A673 (cell line): ENCODE results near the gene MITF. TPM values are rescaled to one million over a fixed set of nuclear protein-coding genes. Genes with fewer than 3 reads are reported as not detected.

ENCODE experiments used
- BruUV-seq: library from RNA; stranded (reverse); fragments of 400-500 nt; replicated peaks from 2 replicates; lab custom pipeline; 2021; lab: Mats Ljungman, UMichigan
- CTCF ChIA-PET: fragments of 300-600 bp; sonication (Branson Sonifier 250); formaldehyde crosslinking; loops from one replicate; lab custom pipeline; 2022; ENCODE audit warnings: antibody characterized with exemption; lab: Charles Lee
- POLR2A ChIA-PET: fragments of 300-600 bp; sonication (Branson Sonifier 250); formaldehyde crosslinking; loops from one replicate; lab custom pipeline; 2022; ENCODE audit warnings: antibody characterized with exemption; ENCODE audit not compliant: low non-redundant PET; lab: Charles Lee
- DNase-seq: peaks from one replicate; pipeline ENCODE4 v3.0.0-alpha.2; 2015; ENCODE audit warnings: low spot score
- H3K27ac ChIP-seq: fragments of 200-600 bp; sonication (generic); 2 replicates; pipeline ENCODE4 v1.5.1; 2016; ENCODE audit warnings: mixed run types, low read depth, mild to moderate bottlenecking, mixed read lengths, antibody characterized with exemption, low read length; ENCODE audit not compliant: poor library complexity, severe bottlenecking
- H3K27me3 ChIP-seq: fragments of 200-600 bp; sonication (generic); replicated peaks from 2 replicates; pipeline ENCODE4 v1.6.1; 2017; ENCODE audit warnings: mixed run types, low read depth, mild to moderate bottlenecking, mixed read lengths, antibody characterized with exemption, low read length; ENCODE audit not compliant: insufficient read depth, poor library complexity
- H3K36me3 ChIP-seq: fragments of 200-600 bp; sonication (generic); 2 replicates; pipeline ENCODE4 v1.6.1; 2016; ENCODE audit warnings: mixed run types, mild to moderate bottlenecking, mixed read lengths, antibody characterized with exemption, low read length; ENCODE audit not compliant: insufficient read depth, poor library complexity, severe bottlenecking
- H3K4me1 ChIP-seq: fragments of 200-600 bp; sonication (generic); 2 replicates; pipeline ENCODE4 v1.6.1; 2017; ENCODE audit warnings: mixed run types, mild to moderate bottlenecking, mixed read lengths, antibody characterized with exemption, low read length; ENCODE audit not compliant: insufficient read depth, poor library complexity, severe bottlenecking
- H3K4me3 ChIP-seq: fragments of 200-600 bp; sonication (generic); 2 replicates; pipeline ENCODE4 v1.5.1; 2016; ENCODE audit warnings: low read depth, mixed run types, mild to moderate bottlenecking, mixed read lengths, low read length; ENCODE audit not compliant: poor library complexity, severe bottlenecking
- H3K9me3 ChIP-seq: fragments of 200-600 bp; sonication (generic); 2 replicates; pipeline ENCODE4 v1.6.1; 2016; ENCODE audit warnings: mixed run types, low read depth, mild to moderate bottlenecking, mixed read lengths, antibody characterized with exemption, low read length; ENCODE audit not compliant: poor library complexity, severe bottlenecking
- EZH2 ChIP-seq: fragments of 200-600 bp; sonication (generic); IDR thresholded peaks from 2 replicates; pipeline ENCODE4 v1.6.1; 2017; ENCODE audit warnings: borderline replicate concordance, low read depth, mild to moderate bottlenecking, mixed read lengths, antibody characterized with exemption, low read length; ENCODE audit not compliant: poor library complexity, severe bottlenecking
- intact Hi-C: fragments of 100-400 bp; cut with micrococcal nuclease; formaldehyde crosslinking; loops from one replicate; pipeline ENCODE4 v1.10.0; 2022; ENCODE audit not compliant: unreplicated experiment
- total RNA-seq: library from RNA; stranded (reverse); gene quantifications from 2 replicates; pipeline ENCODE4 v1.2.3, GENCODE V29; 2021
- TF ChIP-seq, protein P1 (sequence below): fragments of 300-800, 200-600 bp; sonication (generic); conservative IDR thresholded peaks from 2 replicates; pipeline ENCODE4 v1.5.1; 2017; ENCODE audit warnings: low read depth, mild to moderate bottlenecking, antibody characterized with exemption, low read length, moderate library complexity, mixed read lengths

Gene MITF
- total RNA-seq, 1 experiment from 2014 or later = 0.52 TPM

DNA sequence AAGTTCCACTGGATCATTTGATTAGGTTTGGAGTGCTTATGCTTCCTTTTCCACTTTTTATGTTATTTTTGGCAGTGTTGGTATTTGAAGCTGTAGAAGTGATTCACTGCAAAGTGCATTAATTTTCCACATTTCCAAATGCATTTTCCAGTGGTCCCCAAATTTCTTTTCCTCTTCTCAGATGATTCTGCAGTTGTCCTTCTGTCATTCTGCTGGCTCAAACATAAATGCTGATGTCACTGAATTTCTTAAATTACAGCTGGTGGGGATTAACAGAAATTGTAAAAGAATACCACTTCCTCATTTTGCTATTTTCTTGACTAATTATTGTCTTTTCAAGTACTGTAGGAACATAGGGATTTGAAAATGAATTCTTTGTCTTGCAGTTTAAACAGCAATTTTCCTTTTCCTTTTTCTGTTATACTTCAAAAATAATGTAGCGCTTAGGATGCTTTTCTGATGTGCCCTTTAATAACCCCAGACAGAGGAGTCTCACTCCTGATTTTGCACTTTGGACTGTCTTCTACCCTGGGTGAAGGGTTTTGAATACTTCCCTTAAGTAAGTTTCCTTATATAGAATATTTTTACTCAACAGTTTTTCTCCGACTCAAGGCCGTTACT lies 25.0 kb downstream of the MITF start:
- intact Hi-C loops = no loop called here
- Histone ChIP-seq H3K27me3 (no peaks in the 10 kb centered on the region), H3K4me3 (no peak overlapping the region), H3K36me3 (no peaks in the 10 kb centered on the region), H3K27ac (no peak overlapping the region), H3K9me3 (no peaks in the 10 kb centered on the region), H3K4me1 (peaks cover 3% of the 10 kb centered on the region)
- DNase-seq = no peak
- ChIA-PET CTCF (no interaction called here), POLR2A (no interaction called here)
- BruUV-seq = no TSS peak
- TF ChIP-seq, protein P1, sequence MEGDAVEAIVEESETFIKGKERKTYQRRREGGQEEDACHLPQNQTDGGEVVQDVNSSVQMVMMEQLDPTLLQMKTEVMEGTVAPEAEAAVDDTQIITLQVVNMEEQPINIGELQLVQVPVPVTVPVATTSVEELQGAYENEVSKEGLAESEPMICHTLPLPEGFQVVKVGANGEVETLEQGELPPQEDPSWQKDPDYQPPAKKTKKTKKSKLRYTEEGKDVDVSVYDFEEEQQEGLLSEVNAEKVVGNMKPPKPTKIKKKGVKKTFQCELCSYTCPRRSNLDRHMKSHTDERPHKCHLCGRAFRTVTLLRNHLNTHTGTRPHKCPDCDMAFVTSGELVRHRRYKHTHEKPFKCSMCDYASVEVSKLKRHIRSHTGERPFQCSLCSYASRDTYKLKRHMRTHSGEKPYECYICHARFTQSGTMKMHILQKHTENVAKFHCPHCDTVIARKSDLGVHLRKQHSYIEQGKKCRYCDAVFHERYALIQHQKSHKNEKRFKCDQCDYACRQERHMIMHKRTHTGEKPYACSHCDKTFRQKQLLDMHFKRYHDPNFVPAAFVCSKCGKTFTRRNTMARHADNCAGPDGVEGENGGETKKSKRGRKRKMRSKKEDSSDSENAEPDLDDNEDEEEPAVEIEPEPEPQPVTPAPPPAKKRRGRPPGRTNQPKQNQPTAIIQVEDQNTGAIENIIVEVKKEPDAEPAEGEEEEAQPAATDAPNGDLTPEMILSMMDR = no peak
- TF ChIP-seq EZH2 = no peak

DNA sequence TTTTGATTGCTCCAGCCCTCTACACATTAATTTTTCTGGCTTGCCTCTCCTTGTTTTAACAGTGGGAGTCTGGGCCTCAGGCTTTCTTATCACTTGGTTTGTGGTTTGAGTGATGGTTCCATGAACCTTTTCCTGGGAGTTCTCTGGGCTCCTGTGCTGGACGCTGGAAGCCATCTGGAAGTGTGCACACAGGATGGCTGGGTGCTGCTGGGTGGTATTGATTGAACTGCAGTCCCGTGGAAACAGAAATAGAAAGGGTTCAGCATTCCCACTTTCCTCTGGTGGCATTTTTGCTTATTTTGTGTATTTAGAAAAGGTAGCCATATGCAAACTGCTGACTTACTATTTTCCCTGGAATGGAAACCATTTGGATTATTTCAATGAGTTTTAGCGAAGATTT lies 25.6 kb downstream of the MITF start:
- ChIA-PET CTCF (no interaction called here), POLR2A (no interaction called here)
- DNase-seq = no peak
- H3K4me1 ChIP-seq = peaks cover 3% of the 10 kb centered on the region
- intact Hi-C loops = no loop called here
- no peaks in the 10 kb centered on the region for H3K9me3 ChIP-seq
- no peak overlapping the region for H3K4me3 ChIP-seq
- TF ChIP-seq, protein P1 = no peak
- no peak for TF ChIP-seq EZH2
- BruUV-seq = no TSS peak
- H3K27ac ChIP-seq = no peak overlapping the region
- H3K36me3 ChIP-seq = no peaks in the 10 kb centered on the region
- no peaks in the 10 kb centered on the region for H3K27me3 ChIP-seq

DNA sequence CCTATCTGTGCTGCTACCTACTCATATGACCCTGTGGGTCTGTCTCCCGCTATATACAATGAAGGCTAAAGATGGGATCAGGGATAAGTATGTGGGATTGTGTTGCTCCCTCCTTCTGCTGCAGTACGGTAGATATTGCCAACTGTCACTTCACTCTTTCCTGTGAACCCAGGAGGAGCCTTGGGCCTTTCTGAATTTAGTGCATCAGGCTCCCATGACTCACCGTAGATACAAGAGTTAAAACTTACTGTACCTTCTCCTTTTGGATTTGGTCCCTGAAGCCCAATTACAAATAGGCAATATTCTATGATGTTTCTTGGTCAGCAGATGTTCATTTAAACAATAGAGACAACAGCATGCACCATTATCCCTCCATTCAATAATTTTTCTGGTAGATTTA lies 27.4 kb downstream of the MITF start:
- H3K27me3 ChIP-seq = no peaks in the 10 kb centered on the region
- no peak overlapping the region for H3K4me3 ChIP-seq
- no peaks in the 10 kb centered on the region for H3K9me3 ChIP-seq
- H3K27ac ChIP-seq = no peak overlapping the region
- no TSS peak for BruUV-seq
- CTCF ChIA-PET = no interaction called here
- no peak for TF ChIP-seq EZH2
- TF ChIP-seq, protein P1 = no peak
- POLR2A ChIA-PET = no interaction called here
- H3K36me3 ChIP-seq = no peaks in the 10 kb centered on the region
- intact Hi-C loops = no loop called here
- H3K4me1 ChIP-seq = peaks cover 3% of the 10 kb centered on the region
- DNase-seq = no peak
